GM23338 (cell line): Measurements from ENCODE around the gene MCM3AP. TPM values are rescaled to one million over a fixed set of nuclear protein-coding genes. Genes with fewer than 3 reads are reported as not detected.

Experiments used
- ATAC-seq: fragments of 200-7000 bp; cut with Tn5 transposase; 3 replicates; pipeline ENCODE4 v1.9.1; 2020
- DNase-seq: peaks from one replicate; pipeline ENCODE4 v3.0.0-alpha.2; 2015; ENCODE audit warnings: low spot score
- H2AFZ ChIP-seq: fragments of 200-600 bp; sonication (generic); 2 replicates; pipeline ENCODE4 v1.8.0; 2016; ENCODE audit warnings: antibody characterized with exemption, mild to moderate bottlenecking, moderate library complexity
- H3F3A ChIP-seq: fragments of 200-600 bp; sonication (generic); replicated peaks from 2 replicates; pipeline ENCODE4 v1.8.0; 2017; ENCODE audit warnings: antibody characterized with exemption, mixed run types, low read depth
- H3K27ac ChIP-seq: fragments of 200-600 bp; sonication (generic); 2 replicates; pipeline ENCODE4 v1.6.1; 2016; ENCODE audit warnings: low read depth
- H3K27me3 ChIP-seq: fragments of 200-600 bp; sonication (generic); 2 replicates; pipeline ENCODE4 v1.8.0; 2016; ENCODE audit warnings: mild to moderate bottlenecking, mixed run types, moderate library complexity; ENCODE audit not compliant: insufficient read depth
- H3K36me3 ChIP-seq: fragments of 200-600 bp; sonication (generic); 2 replicates; pipeline ENCODE4 v1.8.0; 2016; ENCODE audit warnings: mild to moderate bottlenecking; ENCODE audit not compliant: insufficient read depth
- H3K4me1 ChIP-seq: fragments of 200-600 bp; sonication (generic); 2 replicates; pipeline ENCODE4 v1.8.0; 2016; ENCODE audit warnings: mild to moderate bottlenecking, moderate library complexity; ENCODE audit not compliant: insufficient read depth
- H3K4me2 ChIP-seq: fragments of 200-600 bp; sonication (generic); 2 replicates; pipeline ENCODE4 v1.7.1; 2017; ENCODE audit warnings: mixed run types
- H3K4me3 ChIP-seq: fragments of 200-600 bp; sonication (generic); 2 replicates; pipeline ENCODE4 v1.6.1; 2016; ENCODE audit warnings: mixed run types
- H3K79me2 ChIP-seq: fragments of 200-600 bp; sonication (generic); replicated peaks from 2 replicates; pipeline ENCODE4 v1.8.0; 2017; ENCODE audit warnings: mild to moderate bottlenecking; ENCODE audit not compliant: insufficient read depth
- H3K9me2 ChIP-seq: fragments of 200-600 bp; sonication (generic); 2 replicates; pipeline ENCODE4 v1.8.0; 2017; ENCODE audit not compliant: insufficient read depth
- H4K20me1 ChIP-seq: fragments of 200-600 bp; sonication (generic); replicated peaks from 2 replicates; pipeline ENCODE4 v1.8.0; 2017; ENCODE audit warnings: mild to moderate bottlenecking; ENCODE audit not compliant: insufficient read depth
- H3K27ac Mint-ChIP-seq: 2 replicates; pipeline ENCODE4 v1.8.0; 2020; ENCODE audit warnings: inconsistent platforms, mild to moderate bottlenecking, moderate library complexity, mixed read lengths
- H3K27me3 Mint-ChIP-seq: 3 replicates; pipeline ENCODE4 v1.8.0; 2022; ENCODE audit warnings: low read depth, mild to moderate bottlenecking, moderate library complexity, mixed read lengths, inconsistent platforms; ENCODE audit not compliant: insufficient read depth, poor library complexity
- H3K36me3 Mint-ChIP-seq: 3 replicates; pipeline ENCODE4 v1.8.0; 2021; ENCODE audit warnings: low read depth, mild to moderate bottlenecking, inconsistent platforms, moderate library complexity, mixed read lengths
- H3K4me1 Mint-ChIP-seq: 3 replicates; pipeline ENCODE4 v1.8.0; 2020; ENCODE audit warnings: mild to moderate bottlenecking, inconsistent platforms, mixed read lengths
- H3K4me3 Mint-ChIP-seq: 3 replicates; pipeline ENCODE4 v1.8.0; 2021; ENCODE audit warnings: moderate library complexity, mild to moderate bottlenecking, inconsistent platforms, mixed read lengths
- H3K9me3 Mint-ChIP-seq: 3 replicates; pipeline ENCODE4 v1.8.0; 2020; ENCODE audit warnings: moderate library complexity, mild to moderate bottlenecking, inconsistent platforms, mixed read lengths
- CREB1 ChIP-seq: fragments of 250-450 bp; sonication (Bioruptor Pico); IDR thresholded peaks from 2 replicates; pipeline ENCODE4 v1.5.0; 2020; ENCODE audit warnings: low read depth, mild to moderate bottlenecking, moderate library complexity
- EZH2 ChIP-seq: fragments of 200-600 bp; sonication (generic); IDR thresholded peaks from one replicate; pipeline ENCODE4 v1.8.0; 2017; ENCODE audit warnings: antibody characterized with exemption, mild to moderate bottlenecking, low read depth; ENCODE audit not compliant: unreplicated experiment
- EZH2phosphoT487 ChIP-seq: fragments of 200-600 bp; sonication (generic); IDR thresholded peaks from one replicate; pipeline ENCODE4 v1.8.1; 2018; ENCODE audit warnings: antibody characterized with exemption; ENCODE audit not compliant: unreplicated experiment
- NANOG ChIP-seq: IDR thresholded peaks from 2 replicates; pipeline ENCODE4 v1.6.1; 2016; ENCODE audit warnings: antibody characterized with exemption, borderline replicate concordance
- POLR2AphosphoS5 ChIP-seq: IDR thresholded peaks from 2 replicates; pipeline ENCODE4 v1.6.1; 2016; ENCODE audit warnings: antibody characterized with exemption, low read depth
- STAT1 ChIP-seq: IDR thresholded peaks from one replicate; pipeline ENCODE4 v1.6.1; 2016; ENCODE audit warnings: antibody characterized with exemption; ENCODE audit not compliant: unreplicated experiment
- ZNF114 ChIP-seq: fragments of 250-450 bp; sonication (Bioruptor Pico); IDR thresholded peaks from 2 replicates; pipeline ENCODE4 v1.5.0; 2020; ENCODE audit warnings: mild to moderate bottlenecking, moderate library complexity
- ZNF331 ChIP-seq: fragments of 250-450 bp; sonication (Bioruptor Pico); IDR thresholded peaks from 2 replicates; pipeline ENCODE4 v1.5.0; 2020; ENCODE audit warnings: low read depth, mild to moderate bottlenecking, moderate library complexity
- polyA plus RNA-seq: library from polyadenylated mRNA; unstranded; fragments of >200 nt; fragmentation: Nextera tagmentation; extraction: Ambion mirVana; gene quantifications from 2 replicates; pipeline ENCODE4 v1.2.1, GENCODE V29; 2016
- total RNA-seq: library from RNA; depleted of rRNA; stranded (reverse); fragments of >200 nt; shearing (Covaris generic); gene quantifications from 2 replicates; pipeline ENCODE4 v1.2.3, GENCODE V29; 2014
- TF ChIP-seq, protein P1 (sequence below): IDR thresholded peaks from 2 replicates; pipeline ENCODE4 v1.6.1; 2016; ENCODE audit warnings: antibody characterized with exemption
- TF ChIP-seq, protein P2 (sequence below): fragments of 250-450 bp; sonication (Bioruptor Pico); IDR thresholded peaks from 2 replicates; pipeline ENCODE4 v1.5.0; 2020; ENCODE audit warnings: mild to moderate bottlenecking, moderate library complexity

The MCM3AP gene
- total and polyA plus RNA-seq, 2 experiments from 2014 or later: 39.2 to 123 TPM

DNA sequence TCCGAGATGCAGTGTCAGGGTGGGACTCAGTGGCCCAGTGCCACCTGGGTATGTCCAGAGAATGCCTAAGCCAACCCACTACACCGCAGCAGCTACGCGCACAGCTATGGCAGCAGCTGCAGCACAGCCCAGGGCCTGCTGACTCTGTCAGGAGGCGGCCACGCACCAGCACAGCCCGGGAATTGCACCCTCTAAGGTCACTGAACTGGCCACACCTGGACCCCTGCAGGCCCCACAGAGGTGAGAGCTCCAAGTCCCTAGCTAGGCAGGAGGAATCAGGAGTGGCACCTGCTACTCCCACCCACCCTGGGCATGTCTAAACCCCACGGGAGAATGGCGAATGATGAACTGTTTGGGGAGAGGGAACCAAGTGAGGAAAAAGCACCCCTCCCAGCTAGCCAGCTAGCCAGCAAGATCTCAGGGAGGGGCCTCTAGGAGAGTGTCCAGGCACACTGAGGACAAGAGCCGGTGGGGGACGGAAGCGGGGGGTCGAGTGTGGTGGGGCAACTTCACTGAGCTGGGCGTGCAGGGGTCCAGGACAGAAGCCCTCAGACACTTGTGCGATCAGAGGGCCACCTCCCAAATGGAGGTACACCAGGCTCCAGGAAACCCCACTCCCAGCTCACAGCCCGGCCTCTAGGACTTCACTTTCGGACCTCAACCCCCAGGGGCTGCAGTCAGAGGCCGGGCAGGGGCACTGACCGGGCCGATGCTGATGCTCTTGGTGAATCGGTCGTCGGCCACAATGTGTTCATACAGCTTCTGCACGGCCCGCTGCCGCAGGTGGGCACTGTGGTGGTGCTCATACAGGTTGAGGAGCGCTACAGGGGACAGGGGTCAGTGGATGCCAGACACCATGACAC is 70.7 kb downstream of the MCM3AP start:
- Histone ChIP-seq H3K27ac (no peak overlapping the region), H3K4me1 (no peaks in the 10 kb centered on the region), H3K27me3 (no peaks in the 10 kb centered on the region), H2AFZ (no peak overlapping the region), H4K20me1 (peaks cover 9% of the 10 kb centered on the region), H3K4me2 (no peak overlapping the region), H3F3A (no peaks in the 10 kb centered on the region), H3K36me3 (peaks cover 4% of the 10 kb centered on the region; the same call in 1 of the 2 replicates), H3K79me2 (peaks cover 34% of the 10 kb centered on the region), H3K4me3 (no peak overlapping the region), H3K9me2 (no peaks in the 10 kb centered on the region)
- Mint-ChIP-seq H3K27me3 (peaks cover 9% of the 10 kb centered on the region), H3K36me3 (peaks cover 9% of the 10 kb centered on the region), H3K4me1 (no peaks in the 10 kb centered on the region; the same call in 1 of the 3 replicates), H3K9me3 (no peaks in the 10 kb centered on the region), H3K4me3 (no peak overlapping the region), H3K27ac (no peak overlapping the region)
- DNase-seq (no peak), ATAC-seq (no peak)
- TF ChIP-seq ZNF114 (CRISPR knock-in tag) (no peak), CREB1 (CRISPR knock-in tag) (no peak), STAT1 (no peak), EZH2phosphoT487 (no peak)
- TF ChIP-seq, protein P1, sequence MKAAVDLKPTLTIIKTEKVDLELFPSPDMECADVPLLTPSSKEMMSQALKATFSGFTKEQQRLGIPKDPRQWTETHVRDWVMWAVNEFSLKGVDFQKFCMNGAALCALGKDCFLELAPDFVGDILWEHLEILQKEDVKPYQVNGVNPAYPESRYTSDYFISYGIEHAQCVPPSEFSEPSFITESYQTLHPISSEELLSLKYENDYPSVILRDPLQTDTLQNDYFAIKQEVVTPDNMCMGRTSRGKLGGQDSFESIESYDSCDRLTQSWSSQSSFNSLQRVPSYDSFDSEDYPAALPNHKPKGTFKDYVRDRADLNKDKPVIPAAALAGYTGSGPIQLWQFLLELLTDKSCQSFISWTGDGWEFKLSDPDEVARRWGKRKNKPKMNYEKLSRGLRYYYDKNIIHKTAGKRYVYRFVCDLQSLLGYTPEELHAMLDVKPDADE: no peak

DNA sequence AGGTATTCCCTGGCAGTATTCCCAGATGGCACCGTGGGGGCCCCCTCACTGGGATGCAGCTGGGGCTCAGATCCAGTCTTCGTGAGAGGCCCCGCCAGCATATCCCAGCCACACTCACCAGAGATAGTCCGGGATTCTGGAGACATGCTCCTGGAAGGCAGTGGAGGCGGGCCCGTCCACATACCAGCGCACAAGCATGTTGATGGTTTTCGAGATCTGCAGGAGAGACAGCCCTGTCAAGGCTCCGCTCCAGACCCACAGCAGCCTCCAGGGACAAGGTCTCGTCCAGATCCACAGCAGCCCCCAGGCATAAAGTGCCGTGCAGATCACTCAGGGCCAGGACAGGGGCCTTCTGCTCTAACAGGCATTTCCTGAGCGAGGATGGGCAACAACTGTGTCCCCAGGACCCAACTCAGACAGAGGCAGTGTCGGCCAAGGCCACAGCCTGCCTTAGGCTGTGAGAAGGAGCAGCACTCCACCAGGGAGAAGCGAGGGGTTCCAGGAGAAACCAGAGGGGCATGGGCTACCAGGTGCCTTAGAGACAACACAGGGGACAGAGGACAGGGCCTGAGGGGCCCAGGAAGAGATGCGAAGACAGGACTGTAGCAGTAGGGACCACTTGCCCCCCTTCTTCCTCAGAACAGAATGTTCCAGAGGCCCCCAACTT is 71.7 kb downstream of the MCM3AP start:
- H2AFZ ChIP-seq: no peak overlapping the region
- TF ChIP-seq CREB1 (CRISPR knock-in tag) (no peak), ZNF114 (CRISPR knock-in tag) (no peak), POLR2AphosphoS5 (no peak), STAT1 (no peak), ZNF331 (no peak), EZH2phosphoT487 (no peak), NANOG (no peak), EZH2 (no peak)
- TF ChIP-seq, protein P2, sequence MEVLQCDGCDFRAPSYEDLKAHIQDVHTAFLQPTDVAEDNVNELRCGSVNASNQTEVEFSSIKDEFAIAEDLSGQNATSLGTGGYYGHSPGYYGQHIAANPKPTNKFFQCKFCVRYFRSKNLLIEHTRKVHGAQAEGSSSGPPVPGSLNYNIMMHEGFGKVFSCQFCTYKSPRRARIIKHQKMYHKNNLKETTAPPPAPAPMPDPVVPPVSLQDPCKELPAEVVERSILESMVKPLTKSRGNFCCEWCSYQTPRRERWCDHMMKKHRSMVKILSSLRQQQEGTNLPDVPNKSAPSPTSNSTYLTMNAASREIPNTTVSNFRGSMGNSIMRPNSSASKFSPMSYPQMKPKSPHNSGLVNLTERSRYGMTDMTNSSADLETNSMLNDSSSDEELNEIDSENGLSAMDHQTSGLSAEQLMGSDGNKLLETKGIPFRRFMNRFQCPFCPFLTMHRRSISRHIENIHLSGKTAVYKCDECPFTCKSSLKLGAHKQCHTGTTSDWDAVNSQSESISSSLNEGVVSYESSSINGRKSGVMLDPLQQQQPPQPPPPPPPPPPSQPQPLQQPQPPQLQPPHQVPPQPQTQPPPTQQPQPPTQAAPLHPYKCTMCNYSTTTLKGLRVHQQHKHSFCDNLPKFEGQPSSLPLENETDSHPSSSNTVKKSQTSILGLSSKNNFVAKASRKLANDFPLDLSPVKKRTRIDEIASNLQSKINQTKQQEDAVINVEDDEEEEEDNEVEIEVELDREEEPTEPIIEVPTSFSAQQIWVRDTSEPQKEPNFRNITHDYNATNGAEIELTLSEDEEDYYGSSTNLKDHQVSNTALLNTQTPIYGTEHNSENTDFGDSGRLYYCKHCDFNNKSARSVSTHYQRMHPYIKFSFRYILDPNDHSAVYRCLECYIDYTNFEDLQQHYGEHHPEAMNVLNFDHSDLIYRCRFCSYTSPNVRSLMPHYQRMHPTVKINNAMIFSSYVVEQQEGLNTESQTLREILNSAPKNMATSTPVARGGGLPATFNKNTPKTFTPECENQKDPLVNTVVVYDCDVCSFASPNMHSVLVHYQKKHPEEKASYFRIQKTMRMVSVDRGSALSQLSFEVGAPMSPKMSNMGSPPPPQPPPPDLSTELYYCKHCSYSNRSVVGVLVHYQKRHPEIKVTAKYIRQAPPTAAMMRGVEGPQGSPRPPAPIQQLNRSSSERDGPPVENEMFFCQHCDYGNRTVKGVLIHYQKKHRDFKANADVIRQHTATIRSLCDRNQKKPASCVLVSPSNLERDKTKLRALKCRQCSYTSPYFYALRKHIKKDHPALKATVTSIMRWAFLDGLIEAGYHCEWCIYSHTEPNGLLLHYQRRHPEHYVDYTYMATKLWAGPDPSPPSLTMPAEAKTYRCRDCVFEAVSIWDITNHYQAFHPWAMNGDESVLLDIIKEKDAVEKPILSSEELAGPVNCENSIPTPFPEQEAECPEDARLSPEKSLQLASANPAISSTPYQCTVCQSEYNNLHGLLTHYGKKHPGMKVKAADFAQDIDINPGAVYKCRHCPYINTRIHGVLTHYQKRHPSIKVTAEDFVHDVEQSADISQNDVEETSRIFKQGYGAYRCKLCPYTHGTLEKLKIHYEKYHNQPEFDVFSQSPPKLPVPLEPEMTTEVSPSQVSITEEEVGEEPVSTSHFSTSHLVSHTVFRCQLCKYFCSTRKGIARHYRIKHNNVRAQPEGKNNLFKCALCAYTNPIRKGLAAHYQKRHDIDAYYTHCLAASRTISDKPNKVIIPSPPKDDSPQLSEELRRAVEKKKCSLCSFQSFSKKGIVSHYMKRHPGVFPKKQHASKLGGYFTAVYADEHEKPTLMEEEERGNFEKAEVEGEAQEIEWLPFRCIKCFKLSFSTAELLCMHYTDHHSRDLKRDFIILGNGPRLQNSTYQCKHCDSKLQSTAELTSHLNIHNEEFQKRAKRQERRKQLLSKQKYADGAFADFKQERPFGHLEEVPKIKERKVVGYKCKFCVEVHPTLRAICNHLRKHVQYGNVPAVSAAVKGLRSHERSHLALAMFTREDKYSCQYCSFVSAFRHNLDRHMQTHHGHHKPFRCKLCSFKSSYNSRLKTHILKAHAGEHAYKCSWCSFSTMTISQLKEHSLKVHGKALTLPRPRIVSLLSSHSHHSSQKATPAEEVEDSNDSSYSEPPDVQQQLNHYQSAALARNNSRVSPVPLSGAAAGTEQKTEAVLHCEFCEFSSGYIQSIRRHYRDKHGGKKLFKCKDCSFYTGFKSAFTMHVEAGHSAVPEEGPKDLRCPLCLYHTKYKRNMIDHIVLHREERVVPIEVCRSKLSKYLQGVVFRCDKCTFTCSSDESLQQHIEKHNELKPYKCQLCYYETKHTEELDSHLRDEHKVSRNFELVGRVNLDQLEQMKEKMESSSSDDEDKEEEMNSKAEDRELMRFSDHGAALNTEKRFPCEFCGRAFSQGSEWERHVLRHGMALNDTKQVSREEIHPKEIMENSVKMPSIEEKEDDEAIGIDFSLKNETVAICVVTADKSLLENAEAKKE (CRISPR knock-in tag): no peak
- TF ChIP-seq, protein P1: no peak

More for the DNA sequence above, 71.7 kb downstream of the MCM3AP start:
- no peak for DNase-seq
- Histone ChIP-seq H4K20me1 (peaks cover 9% of the 10 kb centered on the region), H3K27me3 (no peaks in the 10 kb centered on the region), H3K79me2 (peaks cover 24% of the 10 kb centered on the region; the same call in 1 of the 2 replicates), H3K4me1 (no peaks in the 10 kb centered on the region), H3K4me3 (no peak overlapping the region), H3F3A (no peaks in the 10 kb centered on the region), H3K9me2 (no peaks in the 10 kb centered on the region), H3K36me3 (peaks cover 5% of the 10 kb centered on the region; the same call in 1 of the 2 replicates), H3K4me2 (no peak overlapping the region), H3K27ac (no peak overlapping the region)
- Mint-ChIP-seq H3K27me3 (peaks cover 8% of the 10 kb centered on the region), H3K36me3 (peaks cover 15% of the 10 kb centered on the region), H3K4me3 (no peak overlapping the region), H3K9me3 (no peaks in the 10 kb centered on the region), H3K27ac (peak overlapping the region; percentile 52; the same call in 1 of the 2 replicates), H3K4me1 (no peaks in the 10 kb centered on the region; the same call in 1 of the 3 replicates)
- no peak for ATAC-seq
